ENCODE results near the gene KCNQ1.

KCNQ1 gene

GRCh38 chr11:2538951-2539350, 94.1 kb downstream of the KCNQ1 start:
- Histone ChIP-seq H2AFZ (ENCODE audit: low read depth, low read length) (no peak overlapping the region), H3K36me3 (ENCODE audit: insufficient read depth, low read length) (no peaks in the 10 kb centered on the region), H3K27me3 (ENCODE audit: insufficient read depth, low read length) (no peaks in the 10 kb centered on the region), H3K9me3 (ENCODE audit: low read length) (no peaks in the 10 kb centered on the region), H3K4me3 (ENCODE audit: low read length) (no peak overlapping the region), H3K4me1 (ENCODE audit: insufficient read depth, low read length) (peaks cover 5% of the 10 kb centered on the region)

- Histone ChIP-seq H3K9me3 (ENCODE audit: low read length) (no peaks in the 10 kb centered on the region), H3K27me3 (ENCODE audit: insufficient read depth, low read length) (no peaks in the 10 kb centered on the region)
Measured at GRCh38 chr11:2539371-2540222, 94.8 kb downstream of the KCNQ1 start.

GRCh38 chr11:2540223-2540991, 95.6 kb downstream of the KCNQ1 start:
- no peaks in the 10 kb centered on the region for H3K9me3 ChIP-seq (ENCODE audit: low read length)
- no peak overlapping the region for H2AFZ ChIP-seq (ENCODE audit: low read depth, low read length)
- no peaks in the 10 kb centered on the region for H3K4me1 ChIP-seq (ENCODE audit: insufficient read depth, low read length)
- no peak overlapping the region for H3K4me3 ChIP-seq (ENCODE audit: low read length)
- H3K36me3 ChIP-seq (ENCODE audit: insufficient read depth, low read length), result no peaks in the 10 kb centered on the region
- H3K27me3 ChIP-seq (ENCODE audit: insufficient read depth, low read length), result no peaks in the 10 kb centered on the region

More at GRCh38 chr11:2539371-2540222, 94.8 kb downstream of the KCNQ1 start:
- Histone ChIP-seq H2AFZ (ENCODE audit: low read depth, low read length) (no peak overlapping the region), H3K36me3 (ENCODE audit: insufficient read depth, low read length) (no peaks in the 10 kb centered on the region), H3K4me1 (ENCODE audit: insufficient read depth, low read length) (no peaks in the 10 kb centered on the region), H3K4me3 (ENCODE audit: low read length) (no peak overlapping the region)

GRCh38 chr11:2540992-2541680, 96.3 kb downstream of the KCNQ1 start:
- Histone ChIP-seq H3K4me3 (ENCODE audit: low read length) (no peak overlapping the region), H3K27me3 (ENCODE audit: insufficient read depth, low read length) (no peaks in the 10 kb centered on the region), H3K4me1 (ENCODE audit: insufficient read depth, low read length) (no peaks in the 10 kb centered on the region), H2AFZ (ENCODE audit: low read depth, low read length) (no peak overlapping the region), H3K9me3 (ENCODE audit: low read length) (no peaks in the 10 kb centered on the region), H3K36me3 (ENCODE audit: insufficient read depth, low read length) (no peaks in the 10 kb centered on the region)

- no peak overlapping the region for H2AFZ ChIP-seq (ENCODE audit: low read depth, low read length)
- H3K4me1 ChIP-seq (ENCODE audit: insufficient read depth, low read length), result no peaks in the 10 kb centered on the region
- no peaks in the 10 kb centered on the region for H3K9me3 ChIP-seq (ENCODE audit: low read length)
- H3K4me3 ChIP-seq (ENCODE audit: low read length), result no peak overlapping the region
- H3K36me3 ChIP-seq (ENCODE audit: insufficient read depth, low read length), result no peaks in the 10 kb centered on the region
- no peaks in the 10 kb centered on the region for H3K27me3 ChIP-seq (ENCODE audit: insufficient read depth, low read length)
Measured at GRCh38 chr11:2541881-2542361, 97.1 kb downstream of the KCNQ1 start.

- Histone ChIP-seq H3K4me3 (ENCODE audit: low read length) (no peak overlapping the region), H3K27me3 (ENCODE audit: insufficient read depth, low read length) (no peaks in the 10 kb centered on the region), H3K36me3 (ENCODE audit: insufficient read depth, low read length) (no peaks in the 10 kb centered on the region), H3K4me1 (ENCODE audit: insufficient read depth, low read length) (no peaks in the 10 kb centered on the region), H2AFZ (ENCODE audit: low read depth, low read length) (no peak overlapping the region), H3K9me3 (ENCODE audit: low read length) (no peaks in the 10 kb centered on the region)
Measured at GRCh38 chr11:2542406-2542805, 97.6 kb downstream of the KCNQ1 start.

- Histone ChIP-seq H2AFZ (ENCODE audit: low read depth, low read length) (no peak overlapping the region), H3K27me3 (ENCODE audit: insufficient read depth, low read length) (peaks cover 2% of the 10 kb centered on the region), H3K36me3 (ENCODE audit: insufficient read depth, low read length) (no peaks in the 10 kb centered on the region)
Measured at GRCh38 chr11:2547806-2548205, 103.0 kb downstream of the KCNQ1 start.

GRCh38 chr11:2548596-2548995, 103.8 kb downstream of the KCNQ1 start:
- H3K27me3 ChIP-seq (ENCODE audit: insufficient read depth, low read length), result peaks cover 2% of the 10 kb centered on the region
- no peaks in the 10 kb centered on the region for H3K9me3 ChIP-seq (ENCODE audit: low read length)
- H2AFZ ChIP-seq (ENCODE audit: low read depth, low read length), result no peak overlapping the region
- no peak overlapping the region for H3K4me3 ChIP-seq (ENCODE audit: low read length)
- no peaks in the 10 kb centered on the region for H3K36me3 ChIP-seq (ENCODE audit: insufficient read depth, low read length)
- no peaks in the 10 kb centered on the region for H3K4me1 ChIP-seq (ENCODE audit: insufficient read depth, low read length)

More at GRCh38 chr11:2547806-2548205, 103.0 kb downstream of the KCNQ1 start:
- Histone ChIP-seq H3K9me3 (ENCODE audit: low read length) (no peaks in the 10 kb centered on the region), H3K4me3 (ENCODE audit: low read length) (no peak overlapping the region), H3K4me1 (ENCODE audit: insufficient read depth, low read length) (no peaks in the 10 kb centered on the region)

- Histone ChIP-seq H3K9me3 (ENCODE audit: low read length) (no peaks in the 10 kb centered on the region), H3K4me1 (ENCODE audit: insufficient read depth, low read length) (no peaks in the 10 kb centered on the region), H3K4me3 (ENCODE audit: low read length) (no peak overlapping the region), H3K27me3 (ENCODE audit: insufficient read depth, low read length) (peaks cover 2% of the 10 kb centered on the region), H2AFZ (ENCODE audit: low read depth, low read length) (no peak overlapping the region), H3K36me3 (ENCODE audit: insufficient read depth, low read length) (no peaks in the 10 kb centered on the region)
Measured at GRCh38 chr11:2549080-2549479, 104.3 kb downstream of the KCNQ1 start.

GRCh38 chr11:2549491-2549875, 104.7 kb downstream of the KCNQ1 start:
- Histone ChIP-seq H3K9me3 (ENCODE audit: low read length) (no peaks in the 10 kb centered on the region), H3K4me3 (ENCODE audit: low read length) (no peak overlapping the region), H3K27me3 (ENCODE audit: insufficient read depth, low read length) (peaks cover 4% of the 10 kb centered on the region), H2AFZ (ENCODE audit: low read depth, low read length) (no peak overlapping the region), H3K4me1 (ENCODE audit: insufficient read depth, low read length) (no peaks in the 10 kb centered on the region), H3K36me3 (ENCODE audit: insufficient read depth, low read length) (no peaks in the 10 kb centered on the region)

GRCh38 chr11:2549876-2550605, 105.2 kb downstream of the KCNQ1 start:
- Histone ChIP-seq H3K9me3 (ENCODE audit: low read length) (no peaks in the 10 kb centered on the region), H3K36me3 (ENCODE audit: insufficient read depth, low read length) (no peaks in the 10 kb centered on the region), H3K27me3 (ENCODE audit: insufficient read depth, low read length) (peaks cover 4% of the 10 kb centered on the region)

GRCh38 chr11:2550606-2550970, 105.8 kb downstream of the KCNQ1 start:
- H2AFZ ChIP-seq (ENCODE audit: low read depth, low read length), result no peak overlapping the region
- H3K27me3 ChIP-seq (ENCODE audit: insufficient read depth, low read length), result peaks cover 4% of the 10 kb centered on the region
- H3K4me1 ChIP-seq (ENCODE audit: insufficient read depth, low read length), result no peaks in the 10 kb centered on the region
- H3K9me3 ChIP-seq (ENCODE audit: low read length), result no peaks in the 10 kb centered on the region
- no peaks in the 10 kb centered on the region for H3K36me3 ChIP-seq (ENCODE audit: insufficient read depth, low read length)
- no peak overlapping the region for H3K4me3 ChIP-seq (ENCODE audit: low read length)

More at GRCh38 chr11:2549876-2550605, 105.2 kb downstream of the KCNQ1 start:
- H3K4me1 ChIP-seq (ENCODE audit: insufficient read depth, low read length), result no peaks in the 10 kb centered on the region
- no peak overlapping the region for H3K4me3 ChIP-seq (ENCODE audit: low read length)
- H2AFZ ChIP-seq (ENCODE audit: low read depth, low read length), result no peak overlapping the region
